B cell (primary cell): Measurements from ENCODE around the gene DUSP1. TPM values are rescaled to one million over a fixed set of nuclear protein-coding genes. Genes with fewer than 3 reads are reported as not detected.

ENCODE experiments used
- ATAC-seq: fragments of 200-7000 bp; cut with Tn5 transposase; one replicate; pipeline ENCODE4 v1.10.0; 2021; ENCODE audit warnings: low read depth, mild to moderate bottlenecking, moderate number of reproducible peaks, moderate library complexity
- CTCF ChIA-PET: fragments of 350-600 bp; sonication (Branson Sonifier 250); formaldehyde crosslinking; loops from one replicate; lab custom pipeline; 2021; ENCODE audit warnings: antibody characterized with exemption, inconsistent platforms; lab: Charles Lee
- POLR2A ChIA-PET: fragments of 350-600 bp; sonication (Branson Sonifier 250); formaldehyde crosslinking; loops from one replicate; lab custom pipeline; 2021; ENCODE audit warnings: antibody characterized with exemption; lab: Charles Lee
- DNase-seq: peaks from one replicate; pipeline ENCODE4 v3.0.0; 2013
- H2AFZ ChIP-seq: 2 replicates; pipeline ENCODE4 v1.6.1; 2012; ENCODE audit warnings: mild to moderate bottlenecking, low read depth, low read length; ENCODE audit not compliant: insufficient read depth, poor library complexity, severe bottlenecking
- H3K27ac ChIP-seq, 2 donors: 1 replicate in 1 of 2; 2 replicates in 1 of 2; pipeline ENCODE4 v1.5.1; 2012 to 2013; ENCODE audit warnings: low read length in 2 of 2, mild to moderate bottlenecking in 2 of 2, moderate library complexity in 1 of 2
- H3K27me3 ChIP-seq, 4 experiments: fragments of 200-600 bp in 1 of 4; sonication (generic) in 1 of 4; replicated peaks in 1 of 4; 1 replicate in 2 of 4; 2 replicates in 2 of 4; pipeline versions ENCODE4 v1.6.1 to v1.7.0; 2013 to 2016; ENCODE audit warnings: low read length in 3 of 4, mild to moderate bottlenecking in 2 of 4, mixed read lengths in 1 of 4, moderate library complexity in 1 of 4; ENCODE audit not compliant: insufficient read depth in 4 of 4, control insufficient read depth in 3 of 4; ENCODE audit errors: control extremely low read depth in 1 of 4
- H3K36me3 ChIP-seq, 2 experiments: replicated peaks in 1 of 2; 1 replicate in 1 of 2; 2 replicates in 1 of 2; pipeline versions ENCODE4 v1.6.1 to v1.7.1; 2013; ENCODE audit warnings: low read length in 1 of 2; ENCODE audit not compliant: insufficient read depth in 2 of 2, control insufficient read depth in 1 of 2; ENCODE audit errors: control extremely low read depth in 1 of 2, extremely low read depth in 1 of 2
- H3K4me1 ChIP-seq, 2 donors: fragments of 200-600 bp in 1 of 2; sonication (generic) in 1 of 2; 1 replicate in 1 of 2; 2 replicates in 1 of 2; pipeline versions ENCODE4 v1.5.1 to v1.6.1; 2013 to 2017; ENCODE audit warnings: low read length in 2 of 2; ENCODE audit not compliant: control insufficient read depth in 2 of 2, insufficient read depth in 2 of 2
- H3K4me2 ChIP-seq: replicated peaks from 2 replicates; pipeline ENCODE3; 2012; ENCODE audit warnings: mild to moderate bottlenecking, low read depth, low read length; ENCODE audit not compliant: poor library complexity, severe bottlenecking
- H3K4me3 ChIP-seq, 5 experiments: fragments of 200-600 bp in 1 of 5; sonication (generic) in 1 of 5; 1 replicate in 3 of 5; 2 replicates in 2 of 5; pipeline versions ENCODE4 v1.5.1 to v1.7.0; 2011 to 2016; ENCODE audit warnings: low read length in 4 of 5, mild to moderate bottlenecking in 4 of 5, low read depth in 2 of 5, control low read depth in 1 of 5, moderate library complexity in 1 of 5; ENCODE audit not compliant: insufficient read depth in 1 of 5; ENCODE audit errors: control extremely low read depth in 1 of 5, extremely low read depth in 1 of 5
- H3K79me2 ChIP-seq: fragments of 200-600 bp; sonication (generic); one replicate; pipeline ENCODE4 v1.6.0; 2016; ENCODE audit warnings: low read length; ENCODE audit not compliant: control insufficient read depth, insufficient read depth
- H3K9ac ChIP-seq: fragments of 200-600 bp; sonication (generic); 2 replicates; pipeline ENCODE4 v1.6.1; 2017; ENCODE audit warnings: mild to moderate bottlenecking, low read length, moderate library complexity
- H3K9me3 ChIP-seq, 3 donors: one replicate each; pipeline versions ENCODE4 v1.6.1 to v1.7.1; 2013; ENCODE audit warnings: low read length in 2 of 3; ENCODE audit not compliant: control insufficient read depth in 2 of 3, insufficient read depth in 1 of 3; ENCODE audit errors: control extremely low read depth in 1 of 3
- H4K20me1 ChIP-seq: 2 replicates; pipeline ENCODE4 v1.6.0; 2012; ENCODE audit warnings: mild to moderate bottlenecking, low read length; ENCODE audit not compliant: insufficient read depth, control insufficient read depth, poor library complexity, severe bottlenecking
- H3K27ac Mint-ChIP-seq: one replicate; pipeline ENCODE4 v1.8.0; 2021; ENCODE audit warnings: mixed read lengths
- H3K27me3 Mint-ChIP-seq: one replicate; pipeline ENCODE4 v1.8.0; 2021; ENCODE audit warnings: mixed read lengths
- H3K4me1 Mint-ChIP-seq: one replicate; pipeline ENCODE4 v1.8.0; 2021; ENCODE audit warnings: mixed read lengths
- H3K4me3 Mint-ChIP-seq: one replicate; pipeline ENCODE4 v1.8.0; 2021; ENCODE audit warnings: mixed read lengths
- H3K9me3 Mint-ChIP-seq: one replicate; pipeline ENCODE4 v1.8.0; 2022; ENCODE audit warnings: mixed read lengths; ENCODE audit not compliant: insufficient read depth
- EZH2 ChIP-seq: IDR thresholded peaks from 2 replicates; pipeline ENCODE4 v1.6.1; 2012; ENCODE audit warnings: borderline replicate concordance, low read depth, mild to moderate bottlenecking, moderate library complexity, low read length; ENCODE audit not compliant: insufficient read depth, poor library complexity, severe bottlenecking
- WGBS: methylation state at CpG from one replicate; pipeline ENCODE4 v1.1.5; 2013; ENCODE audit warnings: missing lambda C conversion rate; ENCODE audit not compliant: insufficient coverage; 5-methylcytosine and 5-hydroxymethylcytosine counted together
- intact Hi-C: fragments of 100-400 bp; cut with micrococcal nuclease; formaldehyde crosslinking; loops from one replicate; pipeline ENCODE4 v1.10.0; 2022
- polyA plus RNA-seq: library from polyadenylated mRNA; depleted of rRNA; stranded (reverse); fragments of >200 nt; gene quantifications from 2 replicates; pipeline ENCODE4 v1.2.3, GENCODE V29; 2012
- total RNA-seq, 2 donors: library from RNA; stranded (reverse); fragments of 120-200 nt in 1 of 2; gene quantifications; 1 replicate in 1 of 2; 2 replicates in 1 of 2; pipeline versions ENCODE4 v1.2.3 to v1.2.4, GENCODE V29; 2013 to 2022
- TF ChIP-seq, protein P1 (sequence below): fragments of 200-600 bp; IDR thresholded peaks from one replicate; pipeline ENCODE4 v1.8.0; 2022; ENCODE audit warnings: antibody characterized with exemption, mild to moderate bottlenecking

DUSP1 gene
- total and polyA plus RNA-seq, 2 donors (not counting 1 experiment from before 2014, with no cell fraction given), result 71.2 to 4,228 TPM

DNA sequence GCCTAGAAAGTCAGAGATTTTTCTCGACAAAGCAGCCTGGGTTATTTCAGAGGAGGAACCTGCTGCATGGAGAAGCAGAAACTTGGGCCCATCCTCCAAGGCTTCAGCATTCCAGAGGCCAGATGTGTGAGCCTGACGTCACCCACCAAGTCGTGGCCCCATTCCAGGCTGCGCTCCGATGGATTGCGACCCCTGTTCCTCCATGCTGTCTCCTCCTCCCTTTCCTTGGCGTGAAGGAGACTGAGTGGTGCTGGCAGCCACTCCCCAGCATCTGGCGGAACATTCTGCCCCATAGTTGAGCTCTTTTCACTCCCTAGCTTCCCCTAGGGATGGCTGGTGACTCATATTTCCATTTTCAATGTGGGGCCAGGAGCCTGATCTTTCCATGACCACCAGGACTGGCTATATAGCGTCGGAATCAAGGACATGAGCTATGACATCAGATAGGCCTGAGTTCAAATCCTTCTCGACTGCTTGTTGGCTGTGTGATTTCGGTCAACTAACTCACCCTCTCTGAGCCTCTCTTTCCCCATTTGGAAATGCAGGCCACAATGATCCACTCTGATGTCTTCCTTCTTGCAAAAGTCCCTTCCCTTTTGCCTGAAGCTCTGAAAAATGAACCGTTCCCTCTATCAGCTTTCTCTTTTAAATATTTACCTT lies 24.5 kb upstream of the DUSP1 start:
- intact Hi-C loops, result no loop called here
- Histone ChIP-seq H4K20me1 (no peaks in the 10 kb centered on the region), H2AFZ (no peak overlapping the region), H3K4me3 (no peak overlapping the region), H3K79me2 (no peaks in the 10 kb centered on the region), H3K4me2 (no peak overlapping the region), H3K9ac (no peak overlapping the region), H3K27me3 (no peaks in the 10 kb centered on the region), H3K27ac (no peak overlapping the region), H3K36me3 (no peaks in the 10 kb centered on the region), H3K4me1 (peaks cover 0 to 10% of the 10 kb centered on the region in 2 donors), H3K9me3 (peaks cover 0 to 18% (median 2%) of the 10 kb centered on the region in 3 donors)
- no peak for ATAC-seq
- Mint-ChIP-seq H3K27ac (no peak overlapping the region), H3K9me3 (no peaks in the 10 kb centered on the region), H3K4me3 (no peak overlapping the region), H3K27me3 (no peaks in the 10 kb centered on the region), H3K4me1 (peaks cover 7% of the 10 kb centered on the region)
- ChIA-PET CTCF (no interaction called here), POLR2A (no interaction called here)
- no peak for DNase-seq
- TF ChIP-seq, protein P1, sequence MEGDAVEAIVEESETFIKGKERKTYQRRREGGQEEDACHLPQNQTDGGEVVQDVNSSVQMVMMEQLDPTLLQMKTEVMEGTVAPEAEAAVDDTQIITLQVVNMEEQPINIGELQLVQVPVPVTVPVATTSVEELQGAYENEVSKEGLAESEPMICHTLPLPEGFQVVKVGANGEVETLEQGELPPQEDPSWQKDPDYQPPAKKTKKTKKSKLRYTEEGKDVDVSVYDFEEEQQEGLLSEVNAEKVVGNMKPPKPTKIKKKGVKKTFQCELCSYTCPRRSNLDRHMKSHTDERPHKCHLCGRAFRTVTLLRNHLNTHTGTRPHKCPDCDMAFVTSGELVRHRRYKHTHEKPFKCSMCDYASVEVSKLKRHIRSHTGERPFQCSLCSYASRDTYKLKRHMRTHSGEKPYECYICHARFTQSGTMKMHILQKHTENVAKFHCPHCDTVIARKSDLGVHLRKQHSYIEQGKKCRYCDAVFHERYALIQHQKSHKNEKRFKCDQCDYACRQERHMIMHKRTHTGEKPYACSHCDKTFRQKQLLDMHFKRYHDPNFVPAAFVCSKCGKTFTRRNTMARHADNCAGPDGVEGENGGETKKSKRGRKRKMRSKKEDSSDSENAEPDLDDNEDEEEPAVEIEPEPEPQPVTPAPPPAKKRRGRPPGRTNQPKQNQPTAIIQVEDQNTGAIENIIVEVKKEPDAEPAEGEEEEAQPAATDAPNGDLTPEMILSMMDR, result no peak
- TF ChIP-seq EZH2, result no peak
- WGBS, result 86% methylated on average over 12 of the region's 13 CpGs
